Liver (tissue), 3 donors: Measurements from ENCODE around the gene DBI.

Experiments used
- EGR1 ChIP-seq, 2 donors: IDR thresholded peaks; 2 replicates each; pipeline ENCODE4 v1.6.1; 2016 to 2018; ENCODE audit warnings: antibody characterized with exemption in 2 of 2, low read depth in 2 of 2
- FOXA2 ChIP-seq: IDR thresholded peaks from 2 replicates; pipeline ENCODE4 v1.6.1; 2016; ENCODE audit warnings: antibody characterized with exemption
- HNF4G ChIP-seq: IDR thresholded peaks from 2 replicates; pipeline ENCODE4 v1.6.1; 2016; ENCODE audit warnings: antibody characterized with exemption
- JUND ChIP-seq, 2 donors: IDR thresholded peaks; 2 replicates each; pipeline ENCODE4 v1.6.1; 2016; ENCODE audit warnings: antibody characterized with exemption in 2 of 2
- RAD21 ChIP-seq, 2 donors: IDR thresholded peaks; 2 replicates each; pipeline ENCODE4 v1.6.1; 2016; ENCODE audit warnings: antibody characterized with exemption in 2 of 2, mild to moderate bottlenecking in 2 of 2
- RXRA ChIP-seq, 2 donors: IDR thresholded peaks; 2 replicates each; pipeline ENCODE4 v1.6.1; 2017 to 2018; ENCODE audit warnings: antibody characterized with exemption in 2 of 2, mild to moderate bottlenecking in 1 of 2
- SP1 ChIP-seq: IDR thresholded peaks from 2 replicates; pipeline ENCODE4 v1.6.1; 2018; ENCODE audit warnings: antibody characterized with exemption, mild to moderate bottlenecking
- TAF1 ChIP-seq: conservative IDR thresholded peaks from 2 replicates; pipeline ENCODE4 v1.6.1; 2016; ENCODE audit warnings: antibody characterized with exemption, mild to moderate bottlenecking
- YY1 ChIP-seq: IDR thresholded peaks from 2 replicates; pipeline ENCODE4 v1.6.1; 2016; ENCODE audit warnings: antibody characterized with exemption, mild to moderate bottlenecking
- TF ChIP-seq, protein P1 (sequence below): fragments of 150-350 bp; IDR thresholded peaks from 2 replicates; pipeline ENCODE4 v1.5.1; 2017; ENCODE audit warnings: improper control_type of control experiment, low read depth, low read length; ENCODE audit not compliant: missing input control
- TF ChIP-seq, protein P2 (sequence below): IDR thresholded peaks from 2 replicates; pipeline ENCODE4 v1.6.1; 2016; ENCODE audit warnings: antibody characterized with exemption
- TF ChIP-seq, protein P3 (sequence below): IDR thresholded peaks from 2 replicates; pipeline ENCODE4 v1.6.1; 2016; ENCODE audit warnings: antibody characterized with exemption, mild to moderate bottlenecking
- donor health status: healthy.
- donor health status: healthy.

DNA sequence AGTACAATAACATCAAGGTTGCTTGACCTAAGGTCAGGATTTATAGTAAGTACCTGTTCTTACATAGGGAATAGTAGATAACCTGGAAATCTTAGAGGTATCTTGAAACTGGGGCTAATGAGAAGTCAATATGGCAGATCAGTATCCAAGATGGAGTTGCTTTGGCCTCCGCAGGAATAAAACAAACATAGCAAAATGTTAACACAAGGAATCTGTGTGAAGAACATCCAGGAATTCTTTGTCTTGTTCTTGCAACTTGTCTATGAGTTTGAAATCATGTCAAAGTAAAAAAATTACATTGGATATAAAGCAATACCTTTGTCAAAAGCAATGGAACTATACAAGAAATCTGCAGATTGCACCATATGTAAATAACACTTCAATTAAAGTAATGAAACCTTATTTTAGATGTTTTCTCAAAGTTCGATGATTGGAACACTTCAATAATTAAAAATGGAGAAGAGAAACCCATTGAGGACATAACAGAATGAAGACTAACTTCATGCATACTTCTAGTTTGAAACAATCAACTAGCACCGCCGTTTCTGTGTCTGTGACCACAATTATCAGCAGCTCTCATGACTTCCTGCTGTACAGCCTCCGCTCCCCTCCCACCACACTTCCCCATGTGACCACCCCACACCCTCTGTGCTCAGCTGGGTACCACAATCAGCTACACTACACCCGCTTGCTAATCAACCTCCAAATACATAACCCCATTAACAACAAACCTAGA, 27.8 kb upstream of the DBI start:
- TF ChIP-seq, protein P1, sequence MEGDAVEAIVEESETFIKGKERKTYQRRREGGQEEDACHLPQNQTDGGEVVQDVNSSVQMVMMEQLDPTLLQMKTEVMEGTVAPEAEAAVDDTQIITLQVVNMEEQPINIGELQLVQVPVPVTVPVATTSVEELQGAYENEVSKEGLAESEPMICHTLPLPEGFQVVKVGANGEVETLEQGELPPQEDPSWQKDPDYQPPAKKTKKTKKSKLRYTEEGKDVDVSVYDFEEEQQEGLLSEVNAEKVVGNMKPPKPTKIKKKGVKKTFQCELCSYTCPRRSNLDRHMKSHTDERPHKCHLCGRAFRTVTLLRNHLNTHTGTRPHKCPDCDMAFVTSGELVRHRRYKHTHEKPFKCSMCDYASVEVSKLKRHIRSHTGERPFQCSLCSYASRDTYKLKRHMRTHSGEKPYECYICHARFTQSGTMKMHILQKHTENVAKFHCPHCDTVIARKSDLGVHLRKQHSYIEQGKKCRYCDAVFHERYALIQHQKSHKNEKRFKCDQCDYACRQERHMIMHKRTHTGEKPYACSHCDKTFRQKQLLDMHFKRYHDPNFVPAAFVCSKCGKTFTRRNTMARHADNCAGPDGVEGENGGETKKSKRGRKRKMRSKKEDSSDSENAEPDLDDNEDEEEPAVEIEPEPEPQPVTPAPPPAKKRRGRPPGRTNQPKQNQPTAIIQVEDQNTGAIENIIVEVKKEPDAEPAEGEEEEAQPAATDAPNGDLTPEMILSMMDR = no peak
- TF ChIP-seq JUND (IDR thresholded peaks at IDR 0.05) (no peak), HNF4G (no peak), TAF1 (no peak), FOXA2 (no peak), YY1 (no peak), SP1 (no peak), EGR1 (IDR thresholded peaks at IDR 0.05; ENCODE audit: low read depth in 2 of 2) (no peak), RXRA (IDR thresholded peaks at IDR 0.05) (no peak), RAD21 (IDR thresholded peaks at IDR 0.05) (no peak)
- TF ChIP-seq, protein P2, sequence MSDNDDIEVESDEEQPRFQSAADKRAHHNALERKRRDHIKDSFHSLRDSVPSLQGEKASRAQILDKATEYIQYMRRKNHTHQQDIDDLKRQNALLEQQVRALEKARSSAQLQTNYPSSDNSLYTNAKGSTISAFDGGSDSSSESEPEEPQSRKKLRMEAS = no peak
- TF ChIP-seq, protein P3, sequence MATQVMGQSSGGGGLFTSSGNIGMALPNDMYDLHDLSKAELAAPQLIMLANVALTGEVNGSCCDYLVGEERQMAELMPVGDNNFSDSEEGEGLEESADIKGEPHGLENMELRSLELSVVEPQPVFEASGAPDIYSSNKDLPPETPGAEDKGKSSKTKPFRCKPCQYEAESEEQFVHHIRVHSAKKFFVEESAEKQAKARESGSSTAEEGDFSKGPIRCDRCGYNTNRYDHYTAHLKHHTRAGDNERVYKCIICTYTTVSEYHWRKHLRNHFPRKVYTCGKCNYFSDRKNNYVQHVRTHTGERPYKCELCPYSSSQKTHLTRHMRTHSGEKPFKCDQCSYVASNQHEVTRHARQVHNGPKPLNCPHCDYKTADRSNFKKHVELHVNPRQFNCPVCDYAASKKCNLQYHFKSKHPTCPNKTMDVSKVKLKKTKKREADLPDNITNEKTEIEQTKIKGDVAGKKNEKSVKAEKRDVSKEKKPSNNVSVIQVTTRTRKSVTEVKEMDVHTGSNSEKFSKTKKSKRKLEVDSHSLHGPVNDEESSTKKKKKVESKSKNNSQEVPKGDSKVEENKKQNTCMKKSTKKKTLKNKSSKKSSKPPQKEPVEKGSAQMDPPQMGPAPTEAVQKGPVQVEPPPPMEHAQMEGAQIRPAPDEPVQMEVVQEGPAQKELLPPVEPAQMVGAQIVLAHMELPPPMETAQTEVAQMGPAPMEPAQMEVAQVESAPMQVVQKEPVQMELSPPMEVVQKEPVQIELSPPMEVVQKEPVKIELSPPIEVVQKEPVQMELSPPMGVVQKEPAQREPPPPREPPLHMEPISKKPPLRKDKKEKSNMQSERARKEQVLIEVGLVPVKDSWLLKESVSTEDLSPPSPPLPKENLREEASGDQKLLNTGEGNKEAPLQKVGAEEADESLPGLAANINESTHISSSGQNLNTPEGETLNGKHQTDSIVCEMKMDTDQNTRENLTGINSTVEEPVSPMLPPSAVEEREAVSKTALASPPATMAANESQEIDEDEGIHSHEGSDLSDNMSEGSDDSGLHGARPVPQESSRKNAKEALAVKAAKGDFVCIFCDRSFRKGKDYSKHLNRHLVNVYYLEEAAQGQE = no peak
